Measurements from ENCODE around the gene LRP11. TPM values are rescaled to one million over a fixed set of nuclear protein-coding genes. Genes with fewer than 3 reads are reported as not detected.
"Not testable (repeated sequence)": the region's sequence is repeated elsewhere in the genome, so short reads cannot be mapped to it uniquely, and the experiment has no call there.

Gene LRP11
- total and polyA plus RNA-seq, 10 of the 15 experiments (the other 5 are each of a cell fraction or from before 2014, with no cell fraction given): under 0.01 to 0.23 (median 0.03) TPM; not detected in 6

- H3K4me2 ChIP-seq (ENCODE audit: control insufficient read depth, insufficient read depth); POLR2A ChIA-PET; H3K27ac ChIP-seq (ENCODE audit: control insufficient read depth, insufficient read depth); intact Hi-C loops (cut with micrococcal nuclease; ENCODE audit: unreplicated experiment); ATAC-seq; H3K79me2 ChIP-seq (ENCODE audit: control insufficient read depth, insufficient read depth, low read length); H4K20me1 ChIP-seq (ENCODE audit: control insufficient read depth, insufficient read depth); BruUV-seq (replicated peaks); H3K9ac ChIP-seq (ENCODE audit: control insufficient read depth, insufficient read depth, low read length); H3K4me3 ChIP-seq; FAIRE-seq; H3K36me3 ChIP-seq (ENCODE audit: control insufficient read depth in 2 of 2, insufficient read depth in 2 of 2, low read length in 1 of 2); H2AFZ ChIP-seq (ENCODE audit: control insufficient read depth, low read depth, low read length); RAD21 ChIA-PET (ENCODE audit: unreplicated experiment); H3K9me3 ChIP-seq (replicated peaks; ENCODE audit: control insufficient read depth, insufficient read depth, low read length); SMC1A ChIA-PET (ENCODE audit: uncharacterized antibody, unreplicated experiment); H3K4me1 ChIP-seq (ENCODE audit: control insufficient read depth, insufficient read depth, low read length); H3K27me3 ChIP-seq (replicated peaks in 1 of 2; ENCODE audit: control insufficient read depth in 2 of 2, insufficient read depth in 2 of 2, low read length in 1 of 2); DNase-seq (ENCODE audit: low read depth, low spot score): not testable (repeated sequence)
- 40% methylated on average over 4 of the region's 4 CpGs for WGBS (ENCODE audit: insufficient coverage, insufficient replicate concordance, low lambda C conversion rate, missing lambda C conversion rate)
- in situ Hi-C loops (cut with MboI): loop anchor here (10.0 kb wide), 1 partner anchor 171 kb away; no protein-coding TSS in a partner anchor
- CTCF ChIA-PET: interaction anchor here (1.4 to 1.7 kb wide), 2 partner anchors 27 to 61 kb away, joined by 3 to 4 read pairs; no protein-coding TSS in a partner anchor
Observed at GRCh38 chr6:149844036-149844435, 20.1 kb downstream of the LRP11 start.

- FAIRE-seq (no peak), DNase-seq (ENCODE audit: low read depth, low spot score) (no peak), ATAC-seq (no peak)
- H3K27me3 ChIP-seq (replicated peaks in 1 of 2; ENCODE audit: control insufficient read depth in 2 of 2, insufficient read depth in 2 of 2, low read length in 1 of 2): peaks cover 0 to 1% of the 10 kb centered on the region in 2 experiments
- ChIA-PET SMC1A (ENCODE audit: uncharacterized antibody, unreplicated experiment) (no interaction called here), CTCF (interaction anchor here (0.8 to 1.7 kb wide), 3 partner anchors 19 to 62 kb away, joined by 3 to 4 read pairs (median 3); no protein-coding TSS in a partner anchor), POLR2A (no interaction called here), RAD21 (ENCODE audit: unreplicated experiment) (no interaction called here)
- H2AFZ ChIP-seq (ENCODE audit: control insufficient read depth, low read depth, low read length): no peak overlapping the region
- H3K79me2 ChIP-seq (ENCODE audit: control insufficient read depth, insufficient read depth, low read length): no peaks in the 10 kb centered on the region
- H4K20me1 ChIP-seq (ENCODE audit: control insufficient read depth, insufficient read depth): no peaks in the 10 kb centered on the region
- no peaks in the 10 kb centered on the region for H3K4me1 ChIP-seq (ENCODE audit: control insufficient read depth, insufficient read depth, low read length)
- no peaks in the 10 kb centered on the region for H3K9me3 ChIP-seq (replicated peaks; ENCODE audit: control insufficient read depth, insufficient read depth, low read length)
- no peak for TF ChIP-seq HDGF (IDR thresholded peaks at IDR 0.05)
- TF ChIP-seq FOXM1 (IDR thresholded peaks at IDR 0.05; ENCODE audit: low read depth, low read length): no peak
- no peak for TF ChIP-seq BCLAF1 (IDR thresholded peaks at IDR 0.05)
- TF ChIP-seq SREBF2 (IDR thresholded peaks at IDR 0.05; ENCODE audit: low read length): no peak
- TF ChIP-seq HDAC6 (IDR thresholded peaks at IDR 0.05; ENCODE audit: unreplicated experiment): no peak
- TF ChIP-seq TCF7 (IDR thresholded peaks at IDR 0.05; ENCODE audit: borderline replicate concordance): no peak
- TF ChIP-seq RELB (IDR thresholded peaks at IDR 0.05; ENCODE audit: low read depth): no peak
- H3K4me3 ChIP-seq: no peak overlapping the region
- no TSS peak for BruUV-seq (replicated peaks)
- in situ Hi-C loops (cut with MboI): loop anchor here (10.0 kb wide), 1 partner anchor 172 kb away; no protein-coding TSS in a partner anchor
- 55% methylated on average over 10 of the region's 10 CpGs for WGBS (ENCODE audit: insufficient coverage, insufficient replicate concordance, low lambda C conversion rate, missing lambda C conversion rate)
- no peaks in the 10 kb centered on the region for H3K36me3 ChIP-seq (ENCODE audit: control insufficient read depth in 2 of 2, insufficient read depth in 2 of 2, low read length in 1 of 2)
- intact Hi-C loops (cut with micrococcal nuclease; ENCODE audit: unreplicated experiment): no loop called here
- H3K27ac ChIP-seq (ENCODE audit: control insufficient read depth, insufficient read depth): no peak overlapping the region
- no peak overlapping the region for H3K9ac ChIP-seq (ENCODE audit: control insufficient read depth, insufficient read depth, low read length)
- H3K4me2 ChIP-seq (ENCODE audit: control insufficient read depth, insufficient read depth): no peak overlapping the region
Observed at GRCh38 chr6:149843051-149843633, 21.0 kb downstream of the LRP11 start.
